Adrenal gland (tissue), 5 donors: ENCODE measurements around the gene SERTAD2.

Experiments used
- CTCF ChIP-seq, 6 experiments: fragments of 450-650 bp in 4 of 6; fragments of 200-600 bp in 2 of 6; sonication (generic) in 1 of 6; IDR thresholded peaks; 1 replicate in 5 of 6; 2 replicates in 1 of 6; pipeline versions ENCODE4 v1.5.1 to v1.8.0; 2016 to 2021; ENCODE audit warnings: antibody characterized with exemption in 6 of 6, mild to moderate bottlenecking in 2 of 6, moderate library complexity in 1 of 6
- POLR2A ChIP-seq, 2 donors: fragments of 450-650 bp; IDR thresholded peaks; one replicate each; pipeline ENCODE4 v1.6.1; 2017; ENCODE audit warnings: antibody characterized with exemption in 2 of 2, mild to moderate bottlenecking in 2 of 2, moderate library complexity in 1 of 2
- donor health status: DM: no; HTN: no; CAD: no.

DNA sequence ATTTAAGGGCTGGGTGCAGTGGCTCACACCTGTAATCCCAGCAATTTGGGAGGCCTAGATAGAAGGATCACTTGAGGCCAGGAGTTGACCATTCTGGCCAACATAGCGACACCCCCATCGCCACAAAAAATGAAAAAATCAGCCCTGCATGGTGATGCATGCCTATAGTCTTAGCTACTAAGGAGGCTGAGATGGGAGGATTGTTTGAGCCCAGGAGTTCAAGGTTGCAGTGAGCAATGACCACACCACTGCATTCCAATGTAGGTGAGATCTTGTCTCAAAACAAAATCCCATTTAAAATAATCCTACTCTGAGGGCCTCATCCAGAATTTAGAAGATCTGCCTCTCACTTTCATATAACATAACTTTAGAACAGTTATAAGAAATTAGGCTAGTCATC is 2.7 kb upstream of the SERTAD2 start:
- TF ChIP-seq CTCF (IDR thresholded peaks at IDR 0.05) = no peak
- no peak for TF ChIP-seq POLR2A (IDR thresholded peaks at IDR 0.05)
